Measurements from ENCODE around the gene BCAM. TPM values are rescaled to one million over a fixed set of nuclear protein-coding genes. Genes with fewer than 3 reads are reported as not detected.
A peak's percentile ranks its signal among the peaks of the same experiment; 100 is the strongest.
"Not testable (repeated sequence)": the region's sequence is repeated elsewhere in the genome, so short reads cannot be mapped to it uniquely, and the experiment has no call there.

Gene BCAM
- total RNA-seq, 1 donor from 2014 or later: 355 TPM

DNA sequence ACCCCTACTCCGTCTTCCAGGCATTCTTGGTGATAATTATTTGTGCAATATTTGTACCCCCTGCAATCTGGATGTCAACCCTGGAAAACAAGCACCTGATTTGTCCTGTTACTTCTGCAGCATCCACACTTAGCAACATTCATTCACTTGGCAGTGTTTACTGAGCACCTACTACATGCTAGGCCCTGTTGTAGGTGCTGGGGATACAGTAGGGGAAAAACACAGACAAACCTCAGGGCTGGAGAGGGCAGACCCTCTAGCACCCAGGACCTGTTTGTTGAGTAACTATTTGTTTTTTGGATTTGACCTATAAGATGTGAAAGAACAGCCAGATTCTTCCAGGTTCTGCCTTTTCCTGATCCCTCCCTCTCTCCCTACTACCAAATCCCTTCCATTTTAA is 46.7 kb downstream of the BCAM start:
- peak overlapping the region; percentile 51 for H3K27ac Mint-ChIP-seq
- peaks cover 24% of the 10 kb centered on the region for H3K36me3 Mint-ChIP-seq
- no peak for DNase-seq (ENCODE audit: low spot score in 2 of 2, unreplicated experiment in 2 of 2)
- peaks cover 16% of the 10 kb centered on the region for H3K4me1 Mint-ChIP-seq
- no peaks in the 10 kb centered on the region for H3K27me3 Mint-ChIP-seq (ENCODE audit: low read depth)
- H3K4me3 Mint-ChIP-seq: no peak overlapping the region
- TF ChIP-seq, protein P1, sequence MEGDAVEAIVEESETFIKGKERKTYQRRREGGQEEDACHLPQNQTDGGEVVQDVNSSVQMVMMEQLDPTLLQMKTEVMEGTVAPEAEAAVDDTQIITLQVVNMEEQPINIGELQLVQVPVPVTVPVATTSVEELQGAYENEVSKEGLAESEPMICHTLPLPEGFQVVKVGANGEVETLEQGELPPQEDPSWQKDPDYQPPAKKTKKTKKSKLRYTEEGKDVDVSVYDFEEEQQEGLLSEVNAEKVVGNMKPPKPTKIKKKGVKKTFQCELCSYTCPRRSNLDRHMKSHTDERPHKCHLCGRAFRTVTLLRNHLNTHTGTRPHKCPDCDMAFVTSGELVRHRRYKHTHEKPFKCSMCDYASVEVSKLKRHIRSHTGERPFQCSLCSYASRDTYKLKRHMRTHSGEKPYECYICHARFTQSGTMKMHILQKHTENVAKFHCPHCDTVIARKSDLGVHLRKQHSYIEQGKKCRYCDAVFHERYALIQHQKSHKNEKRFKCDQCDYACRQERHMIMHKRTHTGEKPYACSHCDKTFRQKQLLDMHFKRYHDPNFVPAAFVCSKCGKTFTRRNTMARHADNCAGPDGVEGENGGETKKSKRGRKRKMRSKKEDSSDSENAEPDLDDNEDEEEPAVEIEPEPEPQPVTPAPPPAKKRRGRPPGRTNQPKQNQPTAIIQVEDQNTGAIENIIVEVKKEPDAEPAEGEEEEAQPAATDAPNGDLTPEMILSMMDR (IDR thresholded peaks at IDR 0.05; ENCODE audit: unreplicated experiment): no peak
- H3K9me3 Mint-ChIP-seq: no peaks in the 10 kb centered on the region

DNA sequence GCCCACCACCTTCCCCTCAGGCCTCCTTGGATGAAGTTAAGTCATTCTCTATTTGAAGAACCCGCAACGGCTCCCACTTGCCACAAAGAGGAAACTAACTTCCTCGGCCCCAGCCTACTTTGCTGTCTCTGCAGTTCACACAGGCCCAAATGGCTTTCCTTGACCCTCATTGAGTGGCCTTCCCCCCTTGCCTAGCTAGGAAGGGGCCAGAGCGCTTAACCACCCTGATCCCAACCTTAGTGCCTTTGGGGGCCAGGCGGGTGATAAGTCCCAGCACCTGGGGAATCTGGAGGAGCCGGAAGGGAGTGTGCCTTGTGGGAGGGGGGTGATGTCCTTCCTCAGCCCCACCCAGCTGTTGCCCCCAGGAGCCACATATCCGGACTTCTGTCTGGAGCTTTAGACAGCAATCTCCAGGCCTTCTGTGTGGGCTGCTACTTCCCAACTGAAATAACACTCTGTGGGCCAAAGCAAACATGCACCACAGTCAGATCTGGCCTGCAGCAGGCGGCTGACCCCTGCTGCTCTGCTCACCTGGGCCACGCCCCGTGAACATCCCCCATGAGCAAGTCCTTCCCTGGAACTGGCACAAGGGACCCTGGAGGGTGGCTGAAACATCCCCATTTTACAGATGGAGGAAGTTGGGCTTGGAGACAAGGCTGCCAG is 47.6 kb downstream of the BCAM start:
- TF ChIP-seq, protein P1 (IDR thresholded peaks at IDR 0.05; ENCODE audit: unreplicated experiment): no peak
- H3K4me1 Mint-ChIP-seq: peaks cover 18% of the 10 kb centered on the region
- peaks cover 33% of the 10 kb centered on the region for H3K36me3 Mint-ChIP-seq
- H3K27ac Mint-ChIP-seq: peak overlapping the region; percentile 66
- no peaks in the 10 kb centered on the region for H3K9me3 Mint-ChIP-seq
- no peak for DNase-seq (ENCODE audit: low spot score in 2 of 2, unreplicated experiment in 2 of 2)
- no peaks in the 10 kb centered on the region for H3K27me3 Mint-ChIP-seq (ENCODE audit: low read depth)
- no peak overlapping the region for H3K4me3 Mint-ChIP-seq

DNA sequence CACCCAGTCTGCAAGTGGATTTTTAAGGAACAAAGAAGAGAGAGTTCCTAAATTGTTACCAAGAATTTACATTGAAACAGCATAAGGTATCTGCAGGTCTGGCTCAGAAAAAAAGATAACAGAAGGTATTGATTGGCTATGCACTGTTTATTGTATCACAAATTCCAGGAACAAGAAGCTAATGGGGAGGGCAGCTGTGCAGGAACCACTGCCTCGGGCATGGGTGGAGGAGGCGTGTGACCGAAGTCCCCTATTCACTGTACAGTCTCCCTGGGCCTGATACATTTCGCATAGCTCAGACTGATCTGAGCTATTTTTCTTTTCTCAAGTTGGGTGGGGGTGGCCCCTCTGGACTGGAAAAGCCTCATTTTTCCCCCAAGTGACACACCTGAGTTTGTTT is 48.9 kb downstream of the BCAM start:
- no peaks in the 10 kb centered on the region for H3K9me3 Mint-ChIP-seq
- no peak overlapping the region for H3K4me3 Mint-ChIP-seq
- H3K36me3 Mint-ChIP-seq: peaks cover 37% of the 10 kb centered on the region
- TF ChIP-seq, protein P1 (IDR thresholded peaks at IDR 0.05; ENCODE audit: unreplicated experiment): no peak
- H3K4me1 Mint-ChIP-seq: peaks cover 14% of the 10 kb centered on the region
- H3K27me3 Mint-ChIP-seq (ENCODE audit: low read depth): no peaks in the 10 kb centered on the region
- no peak for DNase-seq (ENCODE audit: low spot score in 2 of 2, unreplicated experiment in 2 of 2)
- H3K27ac Mint-ChIP-seq: no peak overlapping the region

DNA sequence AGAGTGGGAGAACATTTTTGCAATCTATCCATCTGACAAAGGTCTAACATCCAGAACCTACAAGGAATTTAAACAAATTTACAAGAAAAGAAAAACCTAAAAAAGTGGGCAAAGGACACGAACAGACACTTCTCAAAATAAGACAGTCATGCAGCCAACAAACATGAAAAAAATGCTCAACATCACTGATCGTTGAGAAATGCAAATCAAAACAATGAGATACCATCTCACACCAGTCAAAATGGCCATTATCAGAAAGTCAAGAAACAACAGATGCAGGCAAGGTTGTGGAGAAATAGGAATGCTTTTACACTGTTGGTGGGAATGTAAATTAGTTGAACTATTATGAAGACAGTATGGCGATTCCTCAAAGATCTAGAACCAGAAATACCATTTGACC is 52.7 kb downstream of the BCAM start:
- Mint-ChIP-seq H3K4me1 (peaks cover 10% of the 10 kb centered on the region), H3K36me3 (peaks cover 40% of the 10 kb centered on the region), H3K27ac (peak overlapping the region; percentile 81)
- not testable (repeated sequence) for H3K27me3 Mint-ChIP-seq (ENCODE audit: low read depth); H3K9me3 Mint-ChIP-seq; DNase-seq (ENCODE audit: low spot score in 2 of 2, unreplicated experiment in 2 of 2); H3K4me3 Mint-ChIP-seq

DNA sequence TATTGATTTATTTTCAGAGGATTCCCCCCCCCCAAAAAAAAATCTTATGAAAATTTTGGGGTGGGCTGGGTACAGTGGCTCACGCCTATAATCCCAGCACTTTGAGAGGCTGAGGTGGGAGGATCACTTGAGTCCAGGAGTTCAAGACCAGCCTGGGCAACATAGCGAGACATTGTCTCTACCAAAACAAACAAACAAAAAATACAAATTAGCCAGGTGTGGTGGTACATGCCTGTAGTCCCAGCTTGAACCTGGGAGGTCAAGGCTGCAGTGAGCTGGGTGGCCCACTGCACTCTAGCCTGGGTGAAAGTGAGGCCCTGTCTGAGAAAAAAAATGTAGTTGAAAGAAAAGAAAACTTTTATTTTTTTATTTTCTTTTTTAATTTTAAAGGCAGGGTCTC is 55.1 kb downstream of the BCAM start:
- no peak overlapping the region for H3K4me3 Mint-ChIP-seq
- TF ChIP-seq, protein P1 (IDR thresholded peaks at IDR 0.05; ENCODE audit: unreplicated experiment): no peak
- H3K27me3 Mint-ChIP-seq (ENCODE audit: low read depth): no peaks in the 10 kb centered on the region
- no peaks in the 10 kb centered on the region for H3K9me3 Mint-ChIP-seq
- peaks cover 10% of the 10 kb centered on the region for H3K4me1 Mint-ChIP-seq
- H3K27ac Mint-ChIP-seq: no peak overlapping the region
- H3K36me3 Mint-ChIP-seq: peaks cover 50% of the 10 kb centered on the region
- DNase-seq (ENCODE audit: low spot score in 2 of 2, unreplicated experiment in 2 of 2): no peak

DNA sequence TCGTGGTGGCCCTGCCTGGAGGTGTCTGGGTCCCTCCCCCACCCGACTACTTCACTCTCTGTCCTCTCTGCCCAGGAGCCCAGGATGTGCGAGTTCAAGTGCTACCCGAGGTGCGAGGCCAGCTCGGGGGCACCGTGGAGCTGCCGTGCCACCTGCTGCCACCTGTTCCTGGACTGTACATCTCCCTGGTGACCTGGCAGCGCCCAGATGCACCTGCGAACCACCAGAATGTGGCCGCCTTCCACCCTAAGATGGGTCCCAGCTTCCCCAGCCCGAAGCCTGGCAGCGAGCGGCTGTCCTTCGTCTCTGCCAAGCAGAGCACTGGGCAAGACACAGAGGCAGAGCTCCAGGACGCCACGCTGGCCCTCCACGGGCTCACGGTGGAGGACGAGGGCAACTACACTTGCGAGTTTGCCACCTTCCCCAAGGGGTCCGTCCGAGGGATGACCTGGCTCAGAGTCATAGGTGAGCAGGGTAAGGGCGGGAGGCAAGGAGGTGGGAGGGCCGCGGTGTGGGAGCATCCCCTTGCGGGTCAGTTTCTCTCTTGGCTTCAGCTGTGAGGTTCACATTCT is 56.4 kb downstream of the BCAM start:
- Mint-ChIP-seq H3K36me3 (peaks cover 50% of the 10 kb centered on the region), H3K9me3 (no peaks in the 10 kb centered on the region), H3K27me3 (ENCODE audit: low read depth) (no peaks in the 10 kb centered on the region), H3K4me3 (no peak overlapping the region), H3K4me1 (peaks cover 10% of the 10 kb centered on the region), H3K27ac (peak overlapping the region; percentile 43)
- TF ChIP-seq, protein P1 (IDR thresholded peaks at IDR 0.05; ENCODE audit: unreplicated experiment): no peak
- no peak for DNase-seq (ENCODE audit: low spot score in 2 of 2, unreplicated experiment in 2 of 2)
